Fibroblast of gingiva (primary cell): ENCODE results near the gene OR6Y1.

ENCODE experiments used
- DNase-seq: peaks from one replicate; pipeline ENCODE4 v3.0.0-alpha.2; 2011; ENCODE audit warnings: low read depth

Gene OR6Y1

GRCh38 chr1:158506369-158506987, 47.7 kb downstream of the OR6Y1 start:
- no peak for DNase-seq

- DNase-seq, result no peak
These were observed 57.8 kb downstream of the OR6Y1 start for GRCh38 chr1:158496374-158496773.

- no peak for DNase-seq
These were observed 59.4 kb downstream of the OR6Y1 start for GRCh38 chr1:158494796-158495195.
